ENCODE data around the gene C1orf232. TPM values are rescaled to one million over a fixed set of nuclear protein-coding genes. Genes with fewer than 3 reads are reported as not detected.

Gene C1orf232
- total and polyA plus RNA-seq, 2 of the 13 experiments (the other 11 are each of a cell fraction or from before 2014, with no cell fraction given) = not detected

DNA sequence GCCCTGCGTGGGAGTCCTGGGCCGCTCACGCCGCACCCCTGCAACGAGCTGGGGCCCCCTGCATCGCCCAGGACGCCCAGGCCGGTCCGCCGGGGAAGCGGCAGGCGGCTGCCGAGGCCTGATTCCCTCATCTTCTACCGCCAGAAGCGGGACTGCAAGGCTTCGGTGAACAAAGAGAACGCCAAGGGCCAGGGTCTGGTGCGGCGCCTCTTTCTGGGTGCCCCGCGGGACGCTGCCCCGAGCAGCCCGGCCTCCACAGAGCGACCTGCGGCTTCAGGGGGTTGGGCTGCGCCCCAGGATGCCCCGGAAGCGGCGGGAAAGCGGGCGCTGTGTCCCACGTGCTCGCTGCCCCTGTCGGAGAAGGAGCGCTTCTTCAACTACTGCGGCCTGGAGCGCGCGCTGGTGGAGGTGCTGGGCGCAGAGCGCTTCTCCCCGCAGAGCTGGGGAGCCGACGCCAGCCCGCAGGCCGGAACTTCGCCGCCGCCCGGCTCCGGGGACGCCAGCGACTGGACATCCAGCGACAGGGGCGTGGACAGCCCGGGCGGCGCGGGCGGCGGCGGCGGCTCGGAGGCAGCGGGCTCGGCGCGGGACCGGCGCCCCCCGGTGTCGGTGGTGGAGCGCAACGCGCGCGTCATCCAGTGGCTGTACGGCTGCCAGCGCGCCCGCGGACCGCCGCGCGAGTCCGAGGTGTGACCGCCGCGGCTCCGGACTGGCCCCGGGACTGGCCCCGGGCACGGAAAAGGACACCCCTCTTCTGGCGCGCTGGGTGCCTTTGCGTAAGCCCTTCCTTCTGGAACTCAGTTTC lies 7.1 kb downstream of the C1orf232 start (continued):
- TF ChIP-seq, protein P1, sequence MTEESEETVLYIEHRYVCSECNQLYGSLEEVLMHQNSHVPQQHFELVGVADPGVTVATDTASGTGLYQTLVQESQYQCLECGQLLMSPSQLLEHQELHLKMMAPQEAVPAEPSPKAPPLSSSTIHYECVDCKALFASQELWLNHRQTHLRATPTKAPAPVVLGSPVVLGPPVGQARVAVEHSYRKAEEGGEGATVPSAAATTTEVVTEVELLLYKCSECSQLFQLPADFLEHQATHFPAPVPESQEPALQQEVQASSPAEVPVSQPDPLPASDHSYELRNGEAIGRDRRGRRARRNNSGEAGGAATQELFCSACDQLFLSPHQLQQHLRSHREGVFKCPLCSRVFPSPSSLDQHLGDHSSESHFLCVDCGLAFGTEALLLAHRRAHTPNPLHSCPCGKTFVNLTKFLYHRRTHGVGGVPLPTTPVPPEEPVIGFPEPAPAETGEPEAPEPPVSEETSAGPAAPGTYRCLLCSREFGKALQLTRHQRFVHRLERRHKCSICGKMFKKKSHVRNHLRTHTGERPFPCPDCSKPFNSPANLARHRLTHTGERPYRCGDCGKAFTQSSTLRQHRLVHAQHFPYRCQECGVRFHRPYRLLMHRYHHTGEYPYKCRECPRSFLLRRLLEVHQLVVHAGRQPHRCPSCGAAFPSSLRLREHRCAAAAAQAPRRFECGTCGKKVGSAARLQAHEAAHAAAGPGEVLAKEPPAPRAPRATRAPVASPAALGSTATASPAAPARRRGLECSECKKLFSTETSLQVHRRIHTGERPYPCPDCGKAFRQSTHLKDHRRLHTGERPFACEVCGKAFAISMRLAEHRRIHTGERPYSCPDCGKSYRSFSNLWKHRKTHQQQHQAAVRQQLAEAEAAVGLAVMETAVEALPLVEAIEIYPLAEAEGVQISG (CRISPR knock-in tag; IDR thresholded peaks at IDR 0.05) = peak; percentile 22; the same call in 1 of the 2 replicates
- TF ChIP-seq, protein P2, sequence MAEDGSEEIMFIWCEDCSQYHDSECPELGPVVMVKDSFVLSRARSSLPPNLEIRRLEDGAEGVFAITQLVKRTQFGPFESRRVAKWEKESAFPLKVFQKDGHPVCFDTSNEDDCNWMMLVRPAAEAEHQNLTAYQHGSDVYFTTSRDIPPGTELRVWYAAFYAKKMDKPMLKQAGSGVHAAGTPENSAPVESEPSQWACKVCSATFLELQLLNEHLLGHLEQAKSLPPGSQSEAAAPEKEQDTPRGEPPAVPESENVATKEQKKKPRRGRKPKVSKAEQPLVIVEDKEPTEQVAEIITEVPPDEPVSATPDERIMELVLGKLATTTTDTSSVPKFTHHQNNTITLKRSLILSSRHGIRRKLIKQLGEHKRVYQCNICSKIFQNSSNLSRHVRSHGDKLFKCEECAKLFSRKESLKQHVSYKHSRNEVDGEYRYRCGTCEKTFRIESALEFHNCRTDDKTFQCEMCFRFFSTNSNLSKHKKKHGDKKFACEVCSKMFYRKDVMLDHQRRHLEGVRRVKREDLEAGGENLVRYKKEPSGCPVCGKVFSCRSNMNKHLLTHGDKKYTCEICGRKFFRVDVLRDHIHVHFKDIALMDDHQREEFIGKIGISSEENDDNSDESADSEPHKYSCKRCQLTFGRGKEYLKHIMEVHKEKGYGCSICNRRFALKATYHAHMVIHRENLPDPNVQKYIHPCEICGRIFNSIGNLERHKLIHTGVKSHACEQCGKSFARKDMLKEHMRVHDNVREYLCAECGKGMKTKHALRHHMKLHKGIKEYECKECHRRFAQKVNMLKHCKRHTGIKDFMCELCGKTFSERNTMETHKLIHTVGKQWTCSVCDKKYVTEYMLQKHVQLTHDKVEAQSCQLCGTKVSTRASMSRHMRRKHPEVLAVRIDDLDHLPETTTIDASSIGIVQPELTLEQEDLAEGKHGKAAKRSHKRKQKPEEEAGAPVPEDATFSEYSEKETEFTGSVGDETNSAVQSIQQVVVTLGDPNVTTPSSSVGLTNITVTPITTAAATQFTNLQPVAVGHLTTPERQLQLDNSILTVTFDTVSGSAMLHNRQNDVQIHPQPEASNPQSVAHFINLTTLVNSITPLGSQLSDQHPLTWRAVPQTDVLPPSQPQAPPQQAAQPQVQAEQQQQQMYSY (CRISPR knock-in tag; IDR thresholded peaks at IDR 0.05) = no peak
- TF ChIP-seq ZNF24 (IDR thresholded peaks at IDR 0.05) (no peak), GABPB1 (CRISPR knock-in tag; IDR thresholded peaks at IDR 0.05) (peak; percentile 81), CREB1 (IDR thresholded peaks at IDR 0.05) (no peak), CREB1 (CRISPR knock-in tag; IDR thresholded peaks at IDR 0.05) (no peak), SETDB1 (CRISPR knock-in tag; IDR thresholded peaks at IDR 0.05; ENCODE audit: borderline replicate concordance) (no peak), ZNF513 (CRISPR knock-in tag; conservative IDR thresholded peaks at IDR 0.05) (no peak), ZSCAN9 (CRISPR knock-in tag; IDR thresholded peaks at IDR 0.05; ENCODE audit: borderline replicate concordance) (no peak), ZNF331 (CRISPR knock-in tag; IDR thresholded peaks at IDR 0.05) (no peak), ASH2L (IDR thresholded peaks at IDR 0.05; ENCODE audit: insufficient read length, low read depth, low read length) (no peak), ZC3H4 (CRISPR knock-in tag; IDR thresholded peaks at IDR 0.05; ENCODE audit: borderline replicate concordance) (no peak), ZSCAN31 (CRISPR knock-in tag; IDR thresholded peaks at IDR 0.05; ENCODE audit: low read depth) (0 out of 2 replicates have a peak, but pooled peaks have one; percentile 34), ZNF343 (CRISPR knock-in tag; IDR thresholded peaks at IDR 0.05) (no peak), ZNF619 (CRISPR knock-in tag; IDR thresholded peaks at IDR 0.05) (no peak)
- TF ChIP-seq, protein P3, sequence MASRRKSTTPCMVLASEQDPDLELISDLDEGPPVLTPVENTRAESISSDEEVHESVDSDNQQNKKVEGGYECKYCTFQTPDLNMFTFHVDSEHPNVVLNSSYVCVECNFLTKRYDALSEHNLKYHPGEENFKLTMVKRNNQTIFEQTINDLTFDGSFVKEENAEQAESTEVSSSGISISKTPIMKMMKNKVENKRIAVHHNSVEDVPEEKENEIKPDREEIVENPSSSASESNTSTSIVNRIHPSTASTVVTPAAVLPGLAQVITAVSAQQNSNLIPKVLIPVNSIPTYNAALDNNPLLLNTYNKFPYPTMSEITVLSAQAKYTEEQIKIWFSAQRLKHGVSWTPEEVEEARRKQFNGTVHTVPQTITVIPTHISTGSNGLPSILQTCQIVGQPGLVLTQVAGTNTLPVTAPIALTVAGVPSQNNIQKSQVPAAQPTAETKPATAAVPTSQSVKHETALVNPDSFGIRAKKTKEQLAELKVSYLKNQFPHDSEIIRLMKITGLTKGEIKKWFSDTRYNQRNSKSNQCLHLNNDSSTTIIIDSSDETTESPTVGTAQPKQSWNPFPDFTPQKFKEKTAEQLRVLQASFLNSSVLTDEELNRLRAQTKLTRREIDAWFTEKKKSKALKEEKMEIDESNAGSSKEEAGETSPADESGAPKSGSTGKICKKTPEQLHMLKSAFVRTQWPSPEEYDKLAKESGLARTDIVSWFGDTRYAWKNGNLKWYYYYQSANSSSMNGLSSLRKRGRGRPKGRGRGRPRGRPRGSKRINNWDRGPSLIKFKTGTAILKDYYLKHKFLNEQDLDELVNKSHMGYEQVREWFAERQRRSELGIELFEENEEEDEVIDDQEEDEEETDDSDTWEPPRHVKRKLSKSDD (CRISPR knock-in tag; IDR thresholded peaks at IDR 0.05; ENCODE audit: low read depth) = no peak
- TF ChIP-seq, protein P4, sequence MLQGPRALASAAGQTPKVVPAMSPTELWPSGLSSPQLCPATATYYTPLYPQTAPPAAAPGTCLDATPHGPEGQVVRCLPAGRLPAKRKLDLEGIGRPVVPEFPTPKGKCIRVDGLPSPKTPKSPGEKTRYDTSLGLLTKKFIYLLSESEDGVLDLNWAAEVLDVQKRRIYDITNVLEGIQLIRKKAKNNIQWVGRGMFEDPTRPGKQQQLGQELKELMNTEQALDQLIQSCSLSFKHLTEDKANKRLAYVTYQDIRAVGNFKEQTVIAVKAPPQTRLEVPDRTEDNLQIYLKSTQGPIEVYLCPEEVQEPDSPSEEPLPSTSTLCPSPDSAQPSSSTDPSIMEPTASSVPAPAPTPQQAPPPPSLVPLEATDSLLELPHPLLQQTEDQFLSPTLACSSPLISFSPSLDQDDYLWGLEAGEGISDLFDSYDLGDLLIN (CRISPR knock-in tag; IDR thresholded peaks at IDR 0.05; ENCODE audit: borderline replicate concordance) = no peak

Measured in HepG2 (cell line).